Forelimb muscle (tissue), 1 donor: Measurements from ENCODE around the gene EEPD1. TPM values are rescaled to one million over a fixed set of nuclear protein-coding genes. Genes with fewer than 3 reads are reported as not detected.
"Not testable (repeated sequence)": the region's sequence is repeated elsewhere in the genome, so short reads cannot be mapped to it uniquely, and the experiment has no call there.

Source experiments
- DNase-seq: peaks from one replicate; pipeline ENCODE4 v3.0.0-alpha.2; 2013; ENCODE audit warnings: low read depth
- polyA plus RNA-seq: library from polyadenylated mRNA; unstranded; fragments of 120-200 nt; gene quantifications from one replicate; pipeline ENCODE4 v1.2.1, GENCODE V29; 2013; ENCODE audit not compliant: insufficient read length

EEPD1 gene
- polyA plus RNA-seq, 1 donor, result 11.0 TPM

GRCh38 chr7:36316319-36316718 lies 163.3 kb downstream of the EEPD1 start:
- no peak for DNase-seq

- DNase-seq, result no peak
Measured at GRCh38 chr7:36317276-36317675, 164.2 kb downstream of the EEPD1 start.

- no peak for DNase-seq
Measured at GRCh38 chr7:36318116-36318515, 165.1 kb downstream of the EEPD1 start.

GRCh38 chr7:36321284-36321683 lies 168.2 kb downstream of the EEPD1 start:
- DNase-seq, result not testable (repeated sequence)

GRCh38 chr7:36336390-36336789 lies 183.3 kb downstream of the EEPD1 start:
- DNase-seq, result no peak

- no peak for DNase-seq
Measured at GRCh38 chr7:36338256-36338655, 185.2 kb downstream of the EEPD1 start.

- DNase-seq, result no peak
Measured at GRCh38 chr7:36343548-36343947, 190.5 kb downstream of the EEPD1 start.

GRCh38 chr7:36344622-36345021 lies 191.6 kb downstream of the EEPD1 start:
- DNase-seq, result no peak

GRCh38 chr7:36346260-36346831 lies 193.3 kb downstream of the EEPD1 start:
- no peak for DNase-seq

GRCh38 chr7:36348256-36348655 lies 195.2 kb downstream of the EEPD1 start:
- DNase-seq, result no peak

GRCh38 chr7:36348771-36349170 lies 195.7 kb downstream of the EEPD1 start:
- no peak for DNase-seq

- no peak for DNase-seq
Measured at GRCh38 chr7:36349626-36350025, 196.6 kb downstream of the EEPD1 start.

Other genes with a start within 250 kb of the EEPD1 start
- gene ANLN, start 236.6 kb downstream of the EEPD1 start, polyA plus RNA-seq, result 18.1 TPM